NCI-H2029 (cell line): ENCODE measurements around the gene GPR55.

Source experiments
- DNase-seq: peaks from one replicate; lab custom pipeline; 2025; lab: John Stamatoyannopoulos, UW

The GPR55 gene

DNA sequence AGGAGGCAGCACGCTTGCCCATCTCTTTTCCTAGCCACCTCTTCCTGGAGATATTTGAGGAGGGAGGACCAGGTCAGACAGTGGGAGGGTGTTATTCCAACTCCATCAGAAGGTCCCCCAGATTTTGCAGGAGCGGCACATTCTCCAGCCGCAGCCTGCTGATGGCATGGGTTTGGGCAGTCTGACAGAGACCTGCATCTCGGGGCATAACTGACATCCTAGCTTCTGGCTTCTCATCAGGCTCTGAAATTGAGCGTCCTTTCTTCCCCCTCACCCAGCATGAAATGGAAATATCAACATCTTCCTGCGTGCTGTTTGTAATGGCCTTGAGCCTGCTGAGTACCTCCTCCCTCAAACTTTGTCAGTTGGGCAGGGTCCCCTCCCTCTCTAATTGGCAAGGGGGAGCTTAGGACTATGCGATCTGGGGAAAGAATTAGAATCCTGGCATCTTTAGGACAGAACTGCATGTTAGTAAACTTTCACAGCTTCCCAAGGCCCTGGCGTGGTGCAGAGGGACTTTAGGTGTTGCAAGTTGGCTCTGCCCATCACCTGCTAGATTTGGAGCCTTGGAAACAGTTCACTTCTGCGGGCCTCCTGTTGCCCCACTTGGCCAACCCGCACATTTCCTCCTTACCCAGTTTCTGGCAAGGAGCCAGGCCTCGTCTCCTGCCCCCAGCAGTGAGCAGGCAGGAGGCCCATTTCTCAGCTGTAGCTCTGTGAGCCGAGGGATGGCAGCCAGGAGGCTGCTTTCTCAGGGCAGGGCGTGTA lies 58.1 kb downstream of the GPR55 start:
- DNase-seq: peak; percentile 58

DNA sequence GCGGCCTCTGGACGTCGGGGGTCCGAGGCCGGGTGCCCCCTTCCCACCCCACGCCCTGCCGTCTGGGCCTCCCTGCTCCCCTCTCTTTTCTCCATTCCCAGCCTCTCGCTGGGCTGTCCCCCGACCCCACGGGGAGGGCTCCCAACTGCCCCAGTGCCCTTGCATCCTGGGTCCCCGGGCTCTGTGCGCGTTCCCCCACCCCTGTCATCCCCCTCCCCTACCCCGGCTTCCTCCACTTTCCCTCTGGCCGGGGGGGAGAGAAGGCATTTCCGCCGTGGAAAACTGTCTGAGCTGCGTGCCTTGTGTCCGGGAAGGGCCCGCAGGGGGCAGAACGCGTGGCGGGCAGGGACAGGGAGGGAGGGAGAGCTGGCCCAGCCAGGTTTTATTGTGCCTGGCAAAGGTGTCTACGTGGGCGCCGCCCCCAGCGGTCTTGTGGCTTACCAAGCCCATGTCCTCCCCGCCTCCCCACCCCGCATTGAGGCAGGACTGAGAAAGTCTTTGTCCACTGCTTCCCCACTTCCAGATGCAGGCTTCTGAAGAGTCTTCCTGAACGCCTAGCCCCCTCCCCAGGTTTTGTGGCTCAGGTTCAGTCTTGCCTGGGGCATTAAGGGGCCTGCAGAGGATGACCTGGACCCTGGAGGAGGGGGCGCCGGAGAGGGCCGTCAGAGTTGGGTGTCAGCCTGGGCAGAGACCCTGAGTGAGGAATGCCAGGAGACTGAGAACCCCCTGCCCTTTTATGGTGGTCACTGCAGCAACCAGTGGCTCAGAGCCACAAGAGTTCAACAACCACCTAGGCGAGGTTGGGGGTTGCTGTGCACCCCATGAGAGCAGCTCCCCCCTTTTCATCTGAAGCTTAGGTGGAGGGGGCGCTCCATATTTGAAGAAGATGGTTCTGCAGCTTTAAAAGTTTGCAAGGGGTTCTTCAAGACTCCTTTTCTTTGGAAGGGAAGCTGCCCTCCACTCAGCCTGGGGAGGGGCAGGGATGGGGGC lies 59.0 kb downstream of the GPR55 start:
- DNase-seq: no peak

DNA sequence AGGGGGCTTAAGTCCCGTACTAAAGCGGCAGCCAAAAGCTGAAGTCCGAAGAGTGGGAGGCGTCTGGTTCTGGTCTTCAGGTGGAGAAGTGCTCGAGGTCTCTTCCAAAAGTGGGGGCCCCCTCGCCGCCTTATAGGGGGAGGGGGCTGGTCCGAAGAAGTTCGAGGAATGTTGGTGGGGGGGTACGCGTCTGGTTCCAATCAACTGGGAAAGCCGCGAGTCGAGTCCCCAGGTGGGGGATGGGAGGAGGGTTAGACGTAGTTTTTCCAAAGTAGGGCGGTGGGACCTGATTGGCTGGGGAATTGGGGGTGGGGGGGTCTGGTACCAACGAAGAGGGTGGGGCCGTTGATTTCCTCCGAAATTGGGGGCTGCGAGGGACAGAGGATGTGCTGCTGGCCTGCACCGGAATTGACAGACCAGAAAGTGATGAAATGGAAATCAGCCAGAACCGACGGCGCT lies 59.7 kb downstream of the GPR55 start:
- no peak for DNase-seq

DNA sequence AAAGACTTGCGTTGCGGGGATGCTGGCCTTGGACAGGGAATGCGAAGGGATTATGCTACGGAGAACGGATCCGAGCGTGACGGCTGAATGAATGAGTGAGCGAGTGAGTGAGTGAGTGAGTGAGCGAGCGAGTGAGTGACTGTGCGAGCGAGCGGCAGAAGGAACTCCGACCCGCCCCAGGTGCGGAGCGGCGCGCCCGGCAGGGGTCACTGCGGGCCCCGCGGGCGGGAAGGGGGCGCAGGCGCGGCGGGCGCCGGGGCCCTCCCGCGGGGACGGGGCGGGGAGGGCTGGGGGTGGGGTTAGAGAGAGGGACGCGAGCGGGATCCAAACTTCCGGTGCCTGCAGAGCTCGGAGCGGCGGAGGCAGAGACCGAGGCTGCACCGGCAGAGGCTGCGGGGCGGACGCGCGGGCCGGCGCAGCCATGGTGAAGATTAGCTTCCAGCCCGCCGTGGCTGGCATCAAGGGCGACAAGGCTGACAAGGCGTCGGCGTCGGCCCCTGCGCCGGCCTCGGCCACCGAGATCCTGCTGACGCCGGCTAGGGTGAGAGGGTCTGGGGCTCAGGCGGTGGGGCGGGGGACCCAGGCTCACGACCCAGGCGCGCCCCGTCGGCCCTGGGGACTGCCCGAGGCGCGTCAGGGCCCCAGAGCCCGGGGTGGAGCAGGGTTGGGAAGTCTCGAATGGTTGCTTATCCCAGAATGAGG lies 60.3 kb downstream of the GPR55 start, which contains the start of gene ITM2C:
Gene ITM2C (plus strand): TSS at position 338 of the 702 bp plus-strand sequence. CDS start 84 bp downstream, at position 422.
- DNase-seq: peak; percentile 30

DNA sequence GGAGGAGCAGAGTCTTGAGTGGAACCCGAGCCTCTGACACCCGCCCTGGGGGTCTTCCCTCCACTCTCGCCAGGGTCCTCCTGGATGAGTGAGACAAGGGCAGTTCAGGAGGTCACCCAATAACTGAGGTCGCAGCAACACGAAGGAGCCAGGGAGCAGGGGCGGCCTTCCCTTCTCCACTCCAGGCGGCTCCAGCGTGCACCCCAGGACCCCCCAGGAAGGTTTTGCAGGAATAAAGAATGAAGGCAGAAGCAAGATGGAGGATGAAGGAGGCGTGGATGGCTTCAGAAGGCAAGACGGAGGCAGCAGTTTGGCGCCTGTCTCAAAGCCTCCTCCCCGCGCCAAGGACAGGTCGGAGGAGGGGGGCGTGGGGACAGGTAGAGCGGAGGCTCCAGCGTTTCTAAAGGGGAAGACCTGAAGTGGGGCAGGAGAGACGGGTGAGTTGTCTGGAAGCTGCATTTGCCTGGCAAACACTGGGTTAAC lies 60.9 kb downstream of the GPR55 start:
- DNase-seq: no peak

DNA sequence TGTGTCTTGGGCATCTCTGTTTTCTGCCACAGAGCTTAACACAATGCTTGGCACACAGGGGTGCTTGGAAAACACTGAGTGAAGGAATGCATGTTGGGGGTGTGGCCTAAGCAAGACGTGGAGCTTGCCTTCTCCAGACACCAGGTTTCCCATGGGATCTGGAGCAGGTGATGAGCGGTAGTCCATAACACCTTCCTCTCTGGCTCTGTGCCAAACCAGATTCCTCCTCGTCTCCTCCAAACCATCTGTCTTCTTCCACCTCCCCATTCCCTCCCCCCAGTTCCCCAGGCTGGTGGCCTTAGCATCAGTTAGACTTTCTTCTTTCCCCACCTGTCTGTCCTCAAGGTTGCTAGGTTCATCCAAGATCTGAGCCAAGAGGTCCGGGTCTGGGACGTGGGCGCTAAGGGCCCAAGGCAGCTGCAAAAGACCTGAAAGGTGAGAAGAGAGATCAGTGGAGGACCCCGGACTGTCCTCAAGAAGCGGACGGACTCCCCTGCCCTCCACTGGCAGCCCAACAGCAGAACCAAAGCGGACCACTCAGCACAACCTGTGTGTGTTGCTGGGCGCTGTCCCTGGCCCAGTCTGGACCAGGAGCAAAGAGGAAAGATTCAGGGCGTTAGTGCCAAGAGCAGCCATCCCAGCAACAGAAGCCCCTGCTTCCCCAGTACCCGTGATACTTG lies 61.5 kb downstream of the GPR55 start:
- no peak for DNase-seq

DNA sequence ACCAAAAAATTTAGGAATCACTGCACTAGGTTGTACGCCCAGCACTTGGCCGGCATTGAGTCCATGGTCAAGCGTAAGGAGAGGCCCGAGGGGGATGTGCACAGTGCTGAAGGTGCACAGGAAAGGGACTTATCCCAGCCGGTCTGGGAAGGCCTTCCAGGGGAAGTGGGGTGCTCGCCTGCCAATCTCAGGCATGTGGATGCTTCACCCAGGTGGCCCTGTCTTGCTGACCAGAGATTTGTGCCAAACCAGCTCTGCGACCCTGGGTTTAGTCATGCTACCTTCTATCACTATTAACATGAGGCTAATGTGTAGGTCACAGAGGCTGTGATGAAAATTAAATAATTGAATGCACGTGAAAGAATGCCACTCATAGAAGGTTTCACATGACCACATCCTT lies 62.0 kb downstream of the GPR55 start:
- DNase-seq: no peak

DNA sequence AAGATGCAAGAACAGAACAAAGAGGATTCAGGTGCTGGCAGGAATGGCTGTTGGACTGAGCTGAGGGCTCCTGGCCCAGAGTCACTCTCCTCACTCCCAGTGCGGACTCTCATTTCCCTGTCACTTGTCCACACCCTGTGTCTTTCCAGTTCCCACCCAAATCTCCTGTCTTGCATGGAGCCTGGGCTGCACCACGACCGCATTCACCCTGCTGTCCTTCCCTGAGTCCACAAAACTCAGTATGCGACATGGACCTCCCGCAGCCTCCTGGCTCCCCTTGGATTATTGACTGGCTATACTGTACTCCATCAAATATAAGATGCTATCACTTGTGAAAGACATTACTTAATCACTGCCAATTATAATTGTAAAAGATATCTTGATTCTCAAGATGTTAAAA lies 62.8 kb downstream of the GPR55 start:
- no peak for DNase-seq

DNA sequence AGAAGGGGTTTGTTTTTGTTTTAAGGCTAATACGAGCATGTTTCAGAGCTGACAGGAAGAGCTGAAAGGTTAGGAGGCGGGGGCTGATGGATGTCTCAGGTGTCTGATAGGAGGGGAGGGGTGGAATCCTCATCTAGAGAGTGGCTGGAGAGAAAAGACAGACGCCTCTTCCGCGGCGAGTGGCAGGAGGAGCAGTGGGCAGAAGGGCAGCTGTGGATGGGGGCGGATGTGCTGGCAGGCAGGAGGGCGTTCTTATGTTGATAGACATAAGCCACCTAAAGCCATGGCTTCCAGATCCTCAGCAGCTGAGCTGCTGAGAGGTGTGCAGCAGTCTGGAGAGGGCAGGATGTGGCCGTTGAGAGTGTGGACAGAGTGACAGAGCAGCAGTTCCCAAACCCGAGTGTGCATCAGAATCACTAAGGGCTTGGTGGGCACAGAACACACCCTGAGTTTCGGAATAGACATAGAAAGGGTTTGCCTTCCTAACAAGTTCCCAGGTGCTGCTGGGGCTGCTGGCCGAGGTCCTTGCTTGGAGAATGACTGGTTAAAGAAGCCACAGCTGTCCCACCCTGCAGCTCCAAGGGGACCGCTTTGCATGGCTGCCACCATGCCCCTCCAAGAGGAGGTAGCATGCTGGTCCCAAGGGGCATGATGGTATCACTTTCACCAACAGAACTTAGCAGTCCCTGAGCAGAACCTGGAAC lies 63.3 kb downstream of the GPR55 start:
- DNase-seq: peak; percentile 49
